ENCODE data around the gene ANKRD34A.

ANKRD34A gene

GRCh38 chr1:145997016-145997717 is 32.8 kb upstream of the ANKRD34A start:
- Histone ChIP-seq H3K27ac (peak overlapping the region; percentile 3; the same call in 1 of the 2 replicates), H4K20me1 (ENCODE audit: insufficient read depth) (no peaks in the 10 kb centered on the region), H3K4me2 (peak overlapping the region; percentile 78), H3K79me2 (ENCODE audit: insufficient read depth, low read depth) (no peaks in the 10 kb centered on the region), H3K27me3 (ENCODE audit: insufficient read depth, low read depth) (no peaks in the 10 kb centered on the region), H2AFZ (ENCODE audit: low read depth) (peak overlapping the region; percentile 86), H3K9ac (peak overlapping the region; percentile 47; the same call in 1 of the 2 replicates), H3K4me3 (IDR thresholded peaks at IDR 0.05; ENCODE audit: insufficient read depth, low read depth, low read length) (peak overlapping the region; percentile 97), H3K4me1 (ENCODE audit: low read depth, poor library complexity, severe bottlenecking) (peaks cover 44% of the 10 kb centered on the region), H3K36me3 (ENCODE audit: insufficient read depth) (no peaks in the 10 kb centered on the region)
- TF ChIP-seq, protein P1, sequence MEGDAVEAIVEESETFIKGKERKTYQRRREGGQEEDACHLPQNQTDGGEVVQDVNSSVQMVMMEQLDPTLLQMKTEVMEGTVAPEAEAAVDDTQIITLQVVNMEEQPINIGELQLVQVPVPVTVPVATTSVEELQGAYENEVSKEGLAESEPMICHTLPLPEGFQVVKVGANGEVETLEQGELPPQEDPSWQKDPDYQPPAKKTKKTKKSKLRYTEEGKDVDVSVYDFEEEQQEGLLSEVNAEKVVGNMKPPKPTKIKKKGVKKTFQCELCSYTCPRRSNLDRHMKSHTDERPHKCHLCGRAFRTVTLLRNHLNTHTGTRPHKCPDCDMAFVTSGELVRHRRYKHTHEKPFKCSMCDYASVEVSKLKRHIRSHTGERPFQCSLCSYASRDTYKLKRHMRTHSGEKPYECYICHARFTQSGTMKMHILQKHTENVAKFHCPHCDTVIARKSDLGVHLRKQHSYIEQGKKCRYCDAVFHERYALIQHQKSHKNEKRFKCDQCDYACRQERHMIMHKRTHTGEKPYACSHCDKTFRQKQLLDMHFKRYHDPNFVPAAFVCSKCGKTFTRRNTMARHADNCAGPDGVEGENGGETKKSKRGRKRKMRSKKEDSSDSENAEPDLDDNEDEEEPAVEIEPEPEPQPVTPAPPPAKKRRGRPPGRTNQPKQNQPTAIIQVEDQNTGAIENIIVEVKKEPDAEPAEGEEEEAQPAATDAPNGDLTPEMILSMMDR (conservative IDR thresholded peaks at IDR 0.05; ENCODE audit: low read depth, low read length): no peak

- Histone ChIP-seq H2AFZ (ENCODE audit: low read depth) (peak within 1 kb of the TSS; percentile 86), H4K20me1 (ENCODE audit: insufficient read depth) (no peaks in the 10 kb centered on the region), H3K4me2 (peak within 1 kb of the TSS; percentile 78), H3K27me3 (ENCODE audit: insufficient read depth, low read depth) (no peaks in the 10 kb centered on the region), H3K4me3 (IDR thresholded peaks at IDR 0.05; ENCODE audit: insufficient read depth, low read depth, low read length) (peak within 1 kb of the TSS; percentile 99), H3K36me3 (ENCODE audit: insufficient read depth) (no peaks in the 10 kb centered on the region), H3K4me1 (ENCODE audit: low read depth, poor library complexity, severe bottlenecking) (peaks cover 44% of the 10 kb centered on the region), H3K27ac (peak within 1 kb of the TSS; percentile 3; the same call in 1 of the 2 replicates), H3K9ac (peak within 1 kb of the TSS; percentile 47), H3K79me2 (ENCODE audit: insufficient read depth, low read depth) (no peaks in the 10 kb centered on the region)
- TF ChIP-seq, protein P1 (conservative IDR thresholded peaks at IDR 0.05; ENCODE audit: low read depth, low read length): no peak
These were observed 32.1 kb upstream of the ANKRD34A start, which contains the start of gene TXNIP for GRCh38 chr1:145996433-145997015. Gene TXNIP, minus strand, starts transcription at chr1:145996579. Its CDS starts 313 bp downstream, at chr1:145996266.

GRCh38 chr1:145995964-145996432 is 31.6 kb upstream of the ANKRD34A start:
- Histone ChIP-seq H4K20me1 (ENCODE audit: insufficient read depth) (no peaks in the 10 kb centered on the region), H2AFZ (ENCODE audit: low read depth) (peak overlapping the region; percentile 86), H3K4me1 (ENCODE audit: low read depth, poor library complexity, severe bottlenecking) (peaks cover 44% of the 10 kb centered on the region), H3K79me2 (ENCODE audit: insufficient read depth, low read depth) (no peaks in the 10 kb centered on the region), H3K4me3 (IDR thresholded peaks at IDR 0.05; ENCODE audit: insufficient read depth, low read depth, low read length) (peak overlapping the region; percentile 99), H3K27me3 (ENCODE audit: insufficient read depth, low read depth) (no peaks in the 10 kb centered on the region), H3K36me3 (ENCODE audit: insufficient read depth) (no peaks in the 10 kb centered on the region), H3K4me2 (peak overlapping the region; percentile 78), H3K9ac (peak overlapping the region; percentile 47), H3K27ac (peak overlapping the region; percentile 3; the same call in 1 of the 2 replicates)
- TF ChIP-seq, protein P1 (conservative IDR thresholded peaks at IDR 0.05; ENCODE audit: low read depth, low read length): no peak

- Histone ChIP-seq H3K4me1 (ENCODE audit: low read depth, poor library complexity, severe bottlenecking) (peaks cover 43% of the 10 kb centered on the region), H3K4me2 (peak overlapping the region; percentile 78), H2AFZ (ENCODE audit: low read depth) (peak overlapping the region; percentile 86; the same call in 1 of the 2 replicates), H3K79me2 (ENCODE audit: insufficient read depth, low read depth) (no peaks in the 10 kb centered on the region), H3K27me3 (ENCODE audit: insufficient read depth, low read depth) (no peaks in the 10 kb centered on the region), H3K4me3 (IDR thresholded peaks at IDR 0.05; ENCODE audit: insufficient read depth, low read depth, low read length) (peak overlapping the region; percentile 99), H3K9ac (no peak overlapping the region), H3K36me3 (ENCODE audit: insufficient read depth) (no peaks in the 10 kb centered on the region), H4K20me1 (ENCODE audit: insufficient read depth) (no peaks in the 10 kb centered on the region), H3K27ac (no peak overlapping the region)
- TF ChIP-seq, protein P1 (conservative IDR thresholded peaks at IDR 0.05; ENCODE audit: low read depth, low read length): no peak
These were observed 30.9 kb upstream of the ANKRD34A start for GRCh38 chr1:145995148-145995881.
